Stimulated activated CD4-positive, alpha-beta T cell treated with anti-CD3 and anti-CD28 coated beads, TNF-alpha, amount 100 ng/mL, for 48 hours (primary cell): ENCODE measurements around the gene CTDP1.

Experiments
- DNase-seq, 3 donors: peaks; one replicate each; pipeline ENCODE4 v3.0.0-alpha.2; 2020; ENCODE audit warnings: low read depth in 3 of 3

The CTDP1 gene

GRCh38 chr18:79760881-79761280 is 81.3 kb downstream of the CTDP1 start:
- no peak for DNase-seq

DNA sequence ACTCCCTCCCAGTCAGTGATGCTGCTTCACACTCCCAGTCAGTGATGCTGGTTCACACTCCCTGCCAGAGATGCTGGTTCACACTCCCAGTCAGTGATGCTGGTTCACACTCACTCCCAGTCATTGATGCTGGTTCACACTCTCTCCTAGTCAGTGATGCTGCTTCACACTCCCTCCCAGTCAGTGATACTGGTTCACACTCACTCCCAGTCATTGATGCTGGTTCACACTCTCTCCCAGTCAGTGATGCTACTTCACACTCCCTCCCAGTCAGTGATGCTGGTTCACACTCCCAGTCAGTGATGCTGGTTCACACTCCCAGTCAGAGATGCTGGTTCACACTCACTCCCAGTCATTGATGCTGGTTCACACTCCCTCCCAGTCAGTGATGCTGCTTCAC is 83.8 kb downstream of the CTDP1 start:
- DNase-seq: no peak

- DNase-seq: no peak
These were observed 84.5 kb downstream of the CTDP1 start for GRCh38 chr18:79764131-79764530.

GRCh38 chr18:79765491-79766245 is 86.1 kb downstream of the CTDP1 start:
- DNase-seq: no peak

DNA sequence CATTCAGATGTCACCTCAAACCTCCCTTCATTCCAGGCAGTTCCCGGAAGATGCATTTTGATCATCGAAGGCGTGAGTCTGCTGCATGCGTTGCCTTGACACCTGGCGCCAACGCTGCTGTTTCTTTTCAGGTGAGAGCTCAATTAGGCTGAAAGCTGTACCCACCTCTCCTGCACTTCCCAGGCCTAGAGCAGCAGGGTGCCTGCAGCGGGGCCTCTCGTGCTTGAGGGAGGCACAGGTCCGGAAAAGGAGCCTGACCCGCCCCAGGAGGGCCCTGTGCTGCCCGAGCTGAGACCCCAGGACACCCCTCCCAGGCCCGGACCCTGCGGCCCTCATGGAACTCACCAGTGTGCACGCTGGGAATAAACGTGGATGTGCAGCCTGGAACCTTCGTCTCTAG is 86.7 kb downstream of the CTDP1 start:
- DNase-seq: no peak

- no peak for DNase-seq
These were observed 89.1 kb downstream of the CTDP1 start for GRCh38 chr18:79768745-79769144.

GRCh38 chr18:79769698-79770500 is 90.3 kb downstream of the CTDP1 start:
- DNase-seq: no peak

DNA sequence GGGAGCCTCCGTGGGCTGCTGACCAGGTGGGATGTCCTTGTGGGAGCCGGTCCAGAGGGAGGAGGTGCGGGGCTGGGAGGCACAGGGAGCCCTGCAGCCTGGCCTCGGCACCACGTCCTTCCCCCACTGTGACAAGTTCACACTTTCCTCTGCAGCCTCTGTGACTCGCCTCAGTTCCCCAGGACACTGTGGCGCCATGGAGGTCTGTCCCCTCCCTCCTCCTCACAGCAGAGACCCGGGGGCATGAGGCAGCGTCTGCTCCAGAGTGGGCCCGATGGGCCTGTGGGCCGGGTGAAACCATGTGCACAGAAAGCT is 90.9 kb downstream of the CTDP1 start:
- no peak for DNase-seq

GRCh38 chr18:79770826-79771225 is 91.2 kb downstream of the CTDP1 start:
- DNase-seq: no peak

- DNase-seq: no peak
These were observed 92.0 kb downstream of the CTDP1 start for GRCh38 chr18:79771446-79772107.

DNA sequence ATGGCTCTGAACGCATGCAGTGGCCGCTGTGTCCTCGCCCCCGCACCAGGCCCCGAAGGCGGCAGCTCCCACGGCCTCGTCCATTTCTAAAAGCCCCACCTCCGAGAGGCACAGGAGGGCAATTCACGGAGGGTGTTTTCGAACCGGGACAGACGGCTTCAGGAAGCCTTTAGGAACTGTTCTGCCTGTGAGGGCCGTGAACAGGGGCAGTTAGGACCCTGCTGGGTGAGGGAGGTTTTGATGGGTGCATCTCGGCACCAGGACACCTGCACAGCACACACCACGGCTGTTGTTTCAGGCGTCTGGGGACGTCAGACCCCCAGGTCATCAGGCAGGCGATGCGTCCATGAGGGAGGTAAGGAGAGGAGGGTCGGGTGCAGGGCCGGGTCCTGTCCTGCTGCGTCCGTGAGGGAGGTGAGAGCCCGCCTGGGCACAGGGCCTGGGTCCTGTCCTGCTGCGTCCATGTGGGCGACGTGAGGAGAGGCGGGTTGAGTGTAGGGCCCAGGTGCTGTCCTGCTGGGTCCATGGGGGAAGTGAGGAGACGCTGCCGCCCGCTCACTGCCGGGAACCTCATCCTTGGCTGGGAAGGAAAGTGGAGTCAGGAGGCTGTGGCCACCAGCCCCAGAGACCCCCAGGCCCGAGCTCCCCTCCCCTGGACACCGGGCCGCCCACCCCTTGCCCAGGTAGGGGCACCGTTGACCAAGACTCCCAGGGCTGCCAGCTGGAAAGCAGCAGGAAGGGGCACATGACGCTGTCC is 92.7 kb downstream of the CTDP1 start:
- DNase-seq: no peak

- no peak for DNase-seq
These were observed 93.5 kb downstream of the CTDP1 start for GRCh38 chr18:79772865-79773696.

- DNase-seq: no peak
These were observed 94.5 kb downstream of the CTDP1 start for GRCh38 chr18:79774111-79774510.

- no peak for DNase-seq
These were observed 96.0 kb downstream of the CTDP1 start for GRCh38 chr18:79775441-79776221.

GRCh38 chr18:79776674-79777073 is 97.1 kb downstream of the CTDP1 start:
- DNase-seq: no peak

DNA sequence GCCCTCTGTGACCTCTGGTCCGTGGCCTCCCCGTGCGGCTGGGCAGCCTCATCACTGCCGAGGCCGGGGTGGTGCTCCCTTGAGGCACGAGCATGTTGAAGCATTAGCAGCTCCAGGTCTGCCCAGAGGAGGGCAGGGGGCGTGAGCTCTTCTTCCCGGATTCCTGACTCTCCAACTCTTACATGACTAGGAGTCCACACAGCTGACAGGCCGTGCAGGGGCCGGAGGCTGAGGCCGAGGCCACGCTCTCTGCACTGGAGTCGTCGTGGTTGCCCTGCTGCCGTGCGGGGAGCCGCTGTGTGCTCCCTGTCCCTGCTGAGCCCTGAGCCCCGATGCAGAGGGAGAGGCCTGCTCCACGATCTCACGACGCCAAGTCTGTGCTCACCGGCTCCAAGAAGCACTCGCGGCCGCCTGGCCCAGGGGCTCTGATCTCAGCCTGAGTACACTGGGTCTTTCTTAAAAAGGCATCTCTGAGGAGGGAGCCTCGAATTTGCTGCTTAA is 98.7 kb downstream of the CTDP1 start:
- no peak for DNase-seq

DNA sequence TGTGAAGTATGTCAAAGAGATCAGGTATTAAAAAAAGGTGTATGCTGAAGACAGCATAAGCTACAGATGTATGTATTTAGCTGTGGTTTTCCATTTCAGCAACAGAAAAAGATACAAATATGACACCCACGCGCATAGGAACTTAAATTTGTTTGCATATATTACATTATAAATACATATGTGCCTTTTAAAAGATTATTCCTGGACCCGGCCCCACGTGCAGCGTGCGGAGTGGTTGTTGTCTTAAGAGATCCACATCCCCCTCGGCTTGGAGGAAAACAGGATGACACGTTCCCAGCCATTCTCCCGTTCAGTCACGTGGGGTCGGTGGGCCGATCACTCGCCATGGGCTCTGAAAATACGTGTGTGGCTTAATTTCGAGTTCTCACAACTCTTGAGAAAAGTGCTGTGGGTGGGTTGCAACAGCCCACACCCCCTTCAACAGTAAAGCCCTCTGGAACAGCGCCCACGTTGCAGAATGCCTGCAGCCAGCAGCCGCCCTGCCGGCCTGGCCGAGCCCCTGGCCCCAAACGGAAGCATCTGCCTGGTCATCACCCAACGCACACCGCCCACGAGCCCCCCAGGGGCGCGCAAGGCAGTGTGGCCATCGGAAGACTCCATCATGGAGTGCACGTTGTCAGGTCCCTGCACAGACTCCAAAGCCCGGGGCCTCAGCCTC is 99.6 kb downstream of the CTDP1 start:
- no peak for DNase-seq

GRCh38 chr18:79779700-79780190 is 100.1 kb downstream of the CTDP1 start:
- no peak for DNase-seq

- no peak for DNase-seq
These were observed 100.9 kb downstream of the CTDP1 start for GRCh38 chr18:79780547-79780946.
